Hepatocyte (in vitro differentiated cells): ENCODE results near the gene PDCD5. TPM values are rescaled to one million over a fixed set of nuclear protein-coding genes. Genes with fewer than 3 reads are reported as not detected.

Experiments
- DNase-seq: peaks from one replicate; pipeline ENCODE4 v3.0.0-alpha.2; 2016; ENCODE audit warnings: low spot score
- H2AFZ ChIP-seq: fragments of 200-600 bp; sonication (generic); 2 replicates; pipeline ENCODE4 v1.6.0; 2016; ENCODE audit warnings: antibody characterized with exemption, mild to moderate bottlenecking
- H3K27ac ChIP-seq: fragments of 200-600 bp; sonication (generic); 2 replicates; pipeline ENCODE4 v1.5.1; 2016; ENCODE audit warnings: mild to moderate bottlenecking
- H3K27me3 ChIP-seq: fragments of 200-600 bp; sonication (generic); 2 replicates; pipeline ENCODE4 v1.6.1; 2016
- H3K36me3 ChIP-seq: fragments of 200-600 bp; sonication (generic); replicated peaks from 2 replicates; pipeline ENCODE4 v1.5.1; 2016; ENCODE audit warnings: low read depth; ENCODE audit not compliant: insufficient read depth
- H3K4me1 ChIP-seq: fragments of 200-600 bp; sonication (generic); 2 replicates; pipeline ENCODE4 v1.5.1; 2016; ENCODE audit warnings: mild to moderate bottlenecking, moderate library complexity; ENCODE audit not compliant: insufficient read depth
- H3K4me2 ChIP-seq: fragments of 200-600 bp; sonication (generic); 2 replicates; pipeline ENCODE4 v1.6.0; 2016
- H3K4me3 ChIP-seq: fragments of 200-600 bp; sonication (generic); 2 replicates; pipeline ENCODE4 v1.5.1; 2016; ENCODE audit warnings: mild to moderate bottlenecking
- H3K79me2 ChIP-seq: fragments of 200-600 bp; sonication (generic); 2 replicates; pipeline ENCODE4 v1.6.0; 2017; ENCODE audit warnings: mild to moderate bottlenecking
- H3K9me2 ChIP-seq: fragments of 200-600 bp; sonication (generic); replicated peaks from 2 replicates; pipeline ENCODE4 v1.6.0; 2017; ENCODE audit warnings: mild to moderate bottlenecking; ENCODE audit not compliant: insufficient read depth
- H3K9me3 ChIP-seq: fragments of 200-600 bp; sonication (generic); 2 replicates; pipeline ENCODE4 v1.5.1; 2016; ENCODE audit warnings: low read depth, mild to moderate bottlenecking
- H4K20me1 ChIP-seq: fragments of 200-600 bp; sonication (generic); 2 replicates; pipeline ENCODE4 v1.6.0; 2016; ENCODE audit warnings: mild to moderate bottlenecking; ENCODE audit not compliant: insufficient read depth, poor library complexity, severe bottlenecking
- EZH2 ChIP-seq: fragments of 200-600 bp; sonication (generic); IDR thresholded peaks from 2 replicates; pipeline ENCODE4 v1.6.1; 2016; ENCODE audit warnings: antibody characterized with exemption, mild to moderate bottlenecking, borderline replicate concordance
- EZH2phosphoT487 ChIP-seq: fragments of 200-600 bp; sonication (generic); IDR thresholded peaks from one replicate; pipeline ENCODE4 v1.6.1; 2018; ENCODE audit warnings: antibody characterized with exemption, mild to moderate bottlenecking, low read depth, moderate library complexity; ENCODE audit not compliant: unreplicated experiment, severe bottlenecking
- WGBS: methylation state at CpG from one replicate; pipeline ENCODE4 v1.1.6; 2016; ENCODE audit warnings: low lambda C conversion rate; ENCODE audit errors: missing lambda C conversion rate; 5-methylcytosine and 5-hydroxymethylcytosine counted together
- polyA plus RNA-seq: library from polyadenylated mRNA; unstranded; fragments of >200 nt; fragmentation: Nextera tagmentation; extraction: Ambion mirVana; gene quantifications from 2 replicates; pipeline ENCODE4 v1.2.1, GENCODE V29; 2016
- total RNA-seq: library from RNA; depleted of rRNA; stranded (reverse); fragments of >200 nt; gene quantifications from 2 replicates; pipeline ENCODE4 v1.2.3, GENCODE V29; 2014
- TF ChIP-seq, protein P1 (sequence below): fragments of 200-600 bp; sonication (generic); IDR thresholded peaks from 2 replicates; pipeline ENCODE4 v1.5.1; 2016; ENCODE audit warnings: antibody characterized with exemption, mild to moderate bottlenecking; ENCODE audit not compliant: poor library complexity

Gene PDCD5
- total and polyA plus RNA-seq, 2 experiments from 2014 or later: 138 to 199 TPM

DNA sequence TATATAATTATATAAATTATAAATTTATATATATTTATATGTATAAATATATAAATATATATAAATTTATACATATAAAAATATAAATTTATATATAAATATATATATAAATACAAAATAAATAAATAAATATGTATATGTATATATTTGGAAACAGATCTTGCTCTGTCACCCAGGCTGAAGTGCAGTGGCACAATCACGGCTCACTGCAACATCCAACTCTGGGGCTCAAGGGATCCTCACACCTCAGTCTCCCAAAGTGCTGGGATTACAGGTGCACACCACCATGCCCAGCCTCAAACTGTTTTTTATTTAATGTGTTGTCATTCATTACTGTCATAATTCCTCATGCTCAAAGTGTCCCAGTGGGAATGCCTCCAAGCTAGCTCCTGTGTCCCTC, 25.2 kb upstream of the PDCD5 start:
- H3K27ac ChIP-seq: no peak overlapping the region
- no peak overlapping the region for H2AFZ ChIP-seq
- H3K4me3 ChIP-seq: no peak overlapping the region
- no peaks in the 10 kb centered on the region for H3K79me2 ChIP-seq
- no peaks in the 10 kb centered on the region for H3K9me3 ChIP-seq
- TF ChIP-seq EZH2phosphoT487 (no peak), EZH2 (no peak)
- TF ChIP-seq, protein P1, sequence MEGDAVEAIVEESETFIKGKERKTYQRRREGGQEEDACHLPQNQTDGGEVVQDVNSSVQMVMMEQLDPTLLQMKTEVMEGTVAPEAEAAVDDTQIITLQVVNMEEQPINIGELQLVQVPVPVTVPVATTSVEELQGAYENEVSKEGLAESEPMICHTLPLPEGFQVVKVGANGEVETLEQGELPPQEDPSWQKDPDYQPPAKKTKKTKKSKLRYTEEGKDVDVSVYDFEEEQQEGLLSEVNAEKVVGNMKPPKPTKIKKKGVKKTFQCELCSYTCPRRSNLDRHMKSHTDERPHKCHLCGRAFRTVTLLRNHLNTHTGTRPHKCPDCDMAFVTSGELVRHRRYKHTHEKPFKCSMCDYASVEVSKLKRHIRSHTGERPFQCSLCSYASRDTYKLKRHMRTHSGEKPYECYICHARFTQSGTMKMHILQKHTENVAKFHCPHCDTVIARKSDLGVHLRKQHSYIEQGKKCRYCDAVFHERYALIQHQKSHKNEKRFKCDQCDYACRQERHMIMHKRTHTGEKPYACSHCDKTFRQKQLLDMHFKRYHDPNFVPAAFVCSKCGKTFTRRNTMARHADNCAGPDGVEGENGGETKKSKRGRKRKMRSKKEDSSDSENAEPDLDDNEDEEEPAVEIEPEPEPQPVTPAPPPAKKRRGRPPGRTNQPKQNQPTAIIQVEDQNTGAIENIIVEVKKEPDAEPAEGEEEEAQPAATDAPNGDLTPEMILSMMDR: no peak
- H4K20me1 ChIP-seq: no peaks in the 10 kb centered on the region
- no peaks in the 10 kb centered on the region for H3K27me3 ChIP-seq
- no peak overlapping the region for H3K4me2 ChIP-seq
- no peaks in the 10 kb centered on the region for H3K9me2 ChIP-seq
- no peaks in the 10 kb centered on the region for H3K4me1 ChIP-seq
- DNase-seq: no peak
- 100% methylated on average over 1 of the region's 1 CpG for WGBS
- no peaks in the 10 kb centered on the region for H3K36me3 ChIP-seq

DNA sequence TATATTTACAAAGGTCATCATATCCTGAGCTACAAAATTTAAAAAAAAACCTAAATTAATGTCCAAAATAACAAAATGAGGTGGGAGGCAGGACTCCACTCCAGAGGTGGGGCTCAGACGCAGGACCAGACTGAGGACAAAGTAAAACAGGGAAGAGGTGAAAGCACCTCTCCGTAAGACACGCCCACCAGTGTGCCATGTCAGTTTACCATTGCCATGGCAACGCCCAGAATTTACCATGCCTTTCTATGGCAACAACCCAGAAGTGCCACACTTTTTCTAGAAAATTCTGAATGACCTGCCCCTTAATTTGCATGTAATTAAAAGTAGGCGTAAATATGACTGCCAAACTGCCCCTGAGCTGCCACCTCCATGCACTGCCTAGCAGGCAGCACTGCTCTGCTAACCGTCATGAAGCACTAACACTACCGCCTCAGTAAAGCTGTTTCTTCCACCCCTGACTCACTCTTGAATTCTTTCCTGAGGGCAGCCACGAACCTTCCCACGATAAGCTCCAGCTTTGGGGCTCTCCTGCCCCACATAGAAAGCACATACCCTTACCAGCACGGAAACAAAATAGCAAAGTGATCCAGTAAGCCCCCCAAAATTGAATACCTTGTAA, 22.3 kb upstream of the PDCD5 start:
- Histone ChIP-seq H3K9me3 (no peaks in the 10 kb centered on the region), H3K9me2 (no peaks in the 10 kb centered on the region), H4K20me1 (no peaks in the 10 kb centered on the region), H3K27me3 (no peaks in the 10 kb centered on the region), H3K4me2 (no peak overlapping the region), H2AFZ (no peak overlapping the region), H3K27ac (no peak overlapping the region), H3K4me3 (no peak overlapping the region), H3K36me3 (no peaks in the 10 kb centered on the region), H3K79me2 (no peaks in the 10 kb centered on the region), H3K4me1 (no peaks in the 10 kb centered on the region)
- WGBS: 62% methylated on average over 10 of the region's 10 CpGs
- TF ChIP-seq, protein P1: no peak
- no peak for TF ChIP-seq EZH2phosphoT487
- TF ChIP-seq EZH2: no peak
- no peak for DNase-seq

DNA sequence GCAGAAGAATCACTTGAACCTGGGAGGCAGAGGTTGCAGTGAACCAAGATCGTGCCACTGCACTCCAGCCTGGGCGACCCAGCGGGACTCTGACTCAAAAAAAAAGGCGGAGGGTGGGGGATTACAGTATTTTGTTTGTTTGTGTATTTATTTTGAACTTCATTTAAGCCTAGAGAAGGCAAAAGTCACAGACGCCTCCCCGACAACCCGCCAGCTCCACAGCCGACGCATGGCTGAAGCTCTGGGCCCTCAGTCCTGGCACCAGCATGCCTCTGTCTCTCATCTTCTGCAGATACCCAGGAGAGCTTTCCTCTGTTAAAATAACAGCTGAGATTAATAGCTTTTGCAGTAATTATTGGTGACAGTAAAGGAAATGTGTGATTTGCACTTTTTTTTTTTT, 17.2 kb upstream of the PDCD5 start:
- Histone ChIP-seq H3K4me3 (no peak overlapping the region), H3K9me2 (no peaks in the 10 kb centered on the region), H3K79me2 (no peaks in the 10 kb centered on the region), H3K4me2 (no peak overlapping the region), H3K27me3 (no peaks in the 10 kb centered on the region), H3K36me3 (no peaks in the 10 kb centered on the region), H3K9me3 (no peaks in the 10 kb centered on the region), H2AFZ (no peak overlapping the region), H3K4me1 (no peaks in the 10 kb centered on the region), H3K27ac (no peak overlapping the region), H4K20me1 (no peaks in the 10 kb centered on the region)
- WGBS: 95% methylated on average over 9 of the region's 9 CpGs
- TF ChIP-seq EZH2phosphoT487: no peak
- TF ChIP-seq, protein P1: no peak
- TF ChIP-seq EZH2: no peak
- DNase-seq: no peak
